Right ventricle myocardium superior (tissue), 1 donor: ENCODE measurements around the gene ADPGK. TPM values are rescaled to one million over a fixed set of nuclear protein-coding genes. Genes with fewer than 3 reads are reported as not detected.

Experiments used
- ATAC-seq: fragments of 200-7000 bp; cut with Tn5 transposase; one replicate; pipeline ENCODE4 v1.9.1; 2020; ENCODE audit warnings: mild to moderate bottlenecking; ENCODE audit not compliant: poor library complexity
- DNase-seq: peaks from one replicate; pipeline ENCODE4 v3.0.0-alpha.2; 2020
- intact Hi-C: fragments of 100-400 bp; cut with DNase I; formaldehyde crosslinking; loops from one replicate; pipeline ENCODE4 v1.11.2; 2022
- total RNA-seq: library from RNA; stranded (reverse); fragmentation: NEBNext Ultra II Directional; extraction: Animal tissue kit (Norgen Biotek cat#: 25700); gene quantifications from one replicate; pipeline ENCODE4 v1.2.1, GENCODE V29; 2021
- donor health status: DM: no; HTN: yes; CAD: no; lungs with severe emphysema.

Gene ADPGK
- total RNA-seq, 1 donor from 2014 or later: 7.7 TPM

- intact Hi-C loops: loop anchor here (10.0 kb wide), 1 partner anchor 481 kb away; no protein-coding TSS in a partner anchor
- no peak for ATAC-seq
- DNase-seq: no peak
Observed at GRCh38 chr15:72793766-72794660, 10.5 kb upstream of the ADPGK start.

- DNase-seq (no peak), ATAC-seq (no peak)
- intact Hi-C loops: loop anchor here (10.0 kb wide), 1 partner anchor 482 kb away; no protein-coding TSS in a partner anchor
Observed at GRCh38 chr15:72792431-72792830, 8.9 kb upstream of the ADPGK start.

- intact Hi-C loops: loop anchor here (10.0 kb wide), 1 partner anchor 484 kb away; no protein-coding TSS in a partner anchor
- DNase-seq (no peak), ATAC-seq (no peak)
Observed at GRCh38 chr15:72790302-72790910, 6.8 kb upstream of the ADPGK start.

- no peak for ATAC-seq
- no peak for DNase-seq
- intact Hi-C loops: no loop called here
Observed at GRCh38 chr15:72787526-72787925, 4.0 kb upstream of the ADPGK start.

GRCh38 chr15:72786676-72787345 lies 3.3 kb upstream of the ADPGK start:
- DNase-seq (no peak), ATAC-seq (no peak)
- intact Hi-C loops: no loop called here

GRCh38 chr15:72786242-72786641 lies 2.7 kb upstream of the ADPGK start:
- ATAC-seq (no peak), DNase-seq (no peak)
- intact Hi-C loops: no loop called here

- DNase-seq (no peak), ATAC-seq (no peak)
- intact Hi-C loops: no loop called here
Observed at GRCh38 chr15:72785841-72786240, 2.3 kb upstream of the ADPGK start.

- ATAC-seq (no peak), DNase-seq (no peak)
- intact Hi-C loops: no loop called here
Observed at GRCh38 chr15:72785432-72785831, 1.9 kb upstream of the ADPGK start.

GRCh38 chr15:72784456-72784876 lies 908 bp upstream of the ADPGK start:
- no peak for ATAC-seq
- DNase-seq: no peak
- intact Hi-C loops: no loop called here

- no peak for DNase-seq
- peak; percentile 61 for ATAC-seq
- intact Hi-C loops: no loop called here
Observed at GRCh38 chr15:72783004-72783639, 436 bp downstream of the ADPGK start.

GRCh38 chr15:72782274-72783003 lies 1.1 kb downstream of the ADPGK start:
- intact Hi-C loops: no loop called here
- DNase-seq: no peak
- no peak for ATAC-seq

- DNase-seq (no peak), ATAC-seq (no peak)
- intact Hi-C loops: no loop called here
Observed at GRCh38 chr15:72781631-72782030, 1.9 kb downstream of the ADPGK start.

- no peak for DNase-seq
- intact Hi-C loops: no loop called here
- no peak for ATAC-seq
Observed at GRCh38 chr15:72778796-72779195, 4.8 kb downstream of the ADPGK start.

GRCh38 chr15:72774696-72775383 lies 8.7 kb downstream of the ADPGK start:
- DNase-seq (no peak), ATAC-seq (no peak)
- intact Hi-C loops: no loop called here

- intact Hi-C loops: no loop called here
Observed at GRCh38 chr15:72771329-72771725, 12.2 kb downstream of the ADPGK start.

GRCh38 chr15:72770673-72771328 lies 12.8 kb downstream of the ADPGK start:
- no peak for DNase-seq
- intact Hi-C loops: no loop called here

More at GRCh38 chr15:72771329-72771725, 12.2 kb downstream of the ADPGK start:
- ATAC-seq (no peak), DNase-seq (no peak)

GRCh38 chr15:72766780-72767179 lies 16.8 kb downstream of the ADPGK start:
- intact Hi-C loops: no loop called here
- ATAC-seq (no peak), DNase-seq (no peak)

More at GRCh38 chr15:72770673-72771328, 12.8 kb downstream of the ADPGK start:
- no peak for ATAC-seq
